Ecto neural progenitor cell (in vitro differentiated cells): ENCODE measurements around the gene FOXP4.

Experiments used
- DNase-seq: peaks from one replicate; pipeline ENCODE4 v3.0.0-alpha.2; 2018; ENCODE audit warnings: low spot score

The FOXP4 gene

GRCh38 chr6:41563060-41563776, 17.0 kb downstream of the FOXP4 start:
- DNase-seq, result no peak

- no peak for DNase-seq
Measured at GRCh38 chr6:41564448-41565142, 18.4 kb downstream of the FOXP4 start.

DNA sequence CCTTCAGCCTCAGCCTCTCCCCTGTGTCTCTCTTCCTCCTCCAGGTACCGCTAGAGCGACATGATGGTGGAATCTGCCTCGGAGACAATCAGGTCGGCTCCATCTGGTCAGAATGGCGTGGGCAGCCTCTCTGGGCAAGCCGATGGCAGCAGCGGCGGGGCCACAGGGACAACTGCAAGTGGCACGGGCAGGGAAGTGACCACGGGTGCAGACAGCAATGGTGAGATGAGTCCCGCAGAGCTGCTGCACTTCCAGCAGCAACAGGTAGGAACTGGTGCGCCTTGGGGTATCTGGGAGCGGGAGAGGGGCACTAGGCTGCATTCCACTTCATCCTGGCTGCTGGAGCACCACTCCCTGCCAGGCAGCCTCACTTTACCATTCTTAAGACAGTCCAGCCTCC, 19.5 kb downstream of the FOXP4 start:
- no peak for DNase-seq

DNA sequence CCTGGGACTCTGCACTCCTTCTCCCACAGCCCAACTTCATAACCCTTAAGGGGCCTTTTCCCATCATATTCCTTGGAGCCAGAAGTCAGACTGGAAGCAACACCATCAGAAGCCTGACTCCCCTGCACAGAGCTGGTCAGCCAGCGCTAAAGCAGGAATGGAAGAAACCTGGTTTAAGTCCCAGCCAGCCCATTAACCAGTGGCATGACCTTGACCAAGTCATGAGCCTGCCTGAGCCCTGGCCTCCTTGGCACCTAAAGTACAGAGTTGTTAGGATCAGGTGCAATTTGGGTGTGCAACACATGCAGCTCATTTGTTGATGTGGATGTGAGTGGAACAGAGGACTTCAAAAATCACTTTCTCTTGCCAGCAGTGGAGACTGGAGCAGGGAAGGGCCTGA, 20.8 kb downstream of the FOXP4 start:
- DNase-seq, result no peak

- no peak for DNase-seq
Measured at GRCh38 chr6:41567684-41568083, 21.5 kb downstream of the FOXP4 start.

- no peak for DNase-seq
Measured at GRCh38 chr6:41568202-41568584, 22.0 kb downstream of the FOXP4 start.

GRCh38 chr6:41568585-41569384, 22.6 kb downstream of the FOXP4 start:
- peak; percentile 65 for DNase-seq

GRCh38 chr6:41570259-41570615, 24.1 kb downstream of the FOXP4 start:
- DNase-seq, result peak; percentile 89

GRCh38 chr6:41571021-41571780, 25.0 kb downstream of the FOXP4 start:
- peak; percentile 60 for DNase-seq

DNA sequence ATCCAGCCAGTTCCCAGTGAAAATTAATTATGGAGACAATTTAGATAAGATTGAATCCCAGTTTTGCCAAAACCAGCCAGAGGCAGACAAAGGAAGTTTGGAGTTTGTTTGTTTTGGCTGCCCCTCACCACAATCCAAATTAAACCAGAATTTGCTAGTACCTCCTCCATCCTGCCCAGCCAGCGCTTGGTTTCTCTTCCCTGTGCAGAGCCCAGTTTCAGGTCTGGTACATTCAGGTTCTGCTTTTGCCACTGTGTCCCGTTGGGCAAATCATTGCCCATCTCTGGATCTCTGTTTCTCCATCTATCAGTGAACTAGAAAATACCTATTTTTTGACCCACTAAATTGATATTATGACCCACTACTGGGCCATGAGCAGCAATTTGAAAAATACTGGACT, 26.4 kb downstream of the FOXP4 start:
- no peak for DNase-seq

GRCh38 chr6:41573276-41573675, 27.1 kb downstream of the FOXP4 start:
- no peak for DNase-seq

DNA sequence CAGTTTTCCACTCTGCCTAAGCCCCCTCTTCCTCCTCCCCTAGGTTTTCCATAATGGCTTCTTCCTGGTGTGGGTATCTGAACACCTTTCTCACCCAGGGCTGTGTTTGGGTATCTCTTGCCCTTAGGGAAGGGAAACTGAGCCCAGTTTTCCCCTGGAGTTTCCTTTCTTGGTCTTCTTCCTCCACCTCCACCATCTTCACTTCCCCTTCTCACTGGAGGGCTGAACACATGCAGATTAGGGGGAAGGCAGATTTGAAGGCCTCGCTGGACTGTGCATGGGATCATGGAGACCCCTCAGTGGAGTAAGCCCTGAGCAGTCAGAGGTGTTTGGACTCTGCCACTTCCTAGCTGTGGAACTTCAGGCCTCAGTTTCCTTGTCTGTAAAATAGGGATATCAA, 27.8 kb downstream of the FOXP4 start:
- no peak for DNase-seq

- DNase-seq, result no peak
Measured at GRCh38 chr6:41575598-41575997, 29.4 kb downstream of the FOXP4 start.

DNA sequence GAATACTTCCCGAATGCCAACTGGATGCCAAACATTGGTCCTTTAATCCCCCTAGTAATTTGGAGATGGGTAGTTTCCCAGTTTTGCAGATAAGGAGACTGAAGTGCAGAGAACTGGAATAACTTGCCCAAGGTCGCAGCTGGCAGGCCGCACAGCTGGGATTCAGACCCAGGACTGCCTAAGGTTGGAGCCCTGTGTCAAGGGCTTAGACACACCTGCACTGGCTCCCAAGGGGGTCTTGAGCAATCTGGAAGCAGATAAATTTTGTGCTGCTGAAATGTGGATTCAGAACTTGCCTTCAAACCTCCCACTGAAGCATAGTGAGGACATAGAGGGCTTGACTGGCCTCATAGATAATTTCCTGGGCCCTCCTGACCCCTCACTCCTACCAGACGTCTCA, 30.5 kb downstream of the FOXP4 start:
- no peak for DNase-seq

DNA sequence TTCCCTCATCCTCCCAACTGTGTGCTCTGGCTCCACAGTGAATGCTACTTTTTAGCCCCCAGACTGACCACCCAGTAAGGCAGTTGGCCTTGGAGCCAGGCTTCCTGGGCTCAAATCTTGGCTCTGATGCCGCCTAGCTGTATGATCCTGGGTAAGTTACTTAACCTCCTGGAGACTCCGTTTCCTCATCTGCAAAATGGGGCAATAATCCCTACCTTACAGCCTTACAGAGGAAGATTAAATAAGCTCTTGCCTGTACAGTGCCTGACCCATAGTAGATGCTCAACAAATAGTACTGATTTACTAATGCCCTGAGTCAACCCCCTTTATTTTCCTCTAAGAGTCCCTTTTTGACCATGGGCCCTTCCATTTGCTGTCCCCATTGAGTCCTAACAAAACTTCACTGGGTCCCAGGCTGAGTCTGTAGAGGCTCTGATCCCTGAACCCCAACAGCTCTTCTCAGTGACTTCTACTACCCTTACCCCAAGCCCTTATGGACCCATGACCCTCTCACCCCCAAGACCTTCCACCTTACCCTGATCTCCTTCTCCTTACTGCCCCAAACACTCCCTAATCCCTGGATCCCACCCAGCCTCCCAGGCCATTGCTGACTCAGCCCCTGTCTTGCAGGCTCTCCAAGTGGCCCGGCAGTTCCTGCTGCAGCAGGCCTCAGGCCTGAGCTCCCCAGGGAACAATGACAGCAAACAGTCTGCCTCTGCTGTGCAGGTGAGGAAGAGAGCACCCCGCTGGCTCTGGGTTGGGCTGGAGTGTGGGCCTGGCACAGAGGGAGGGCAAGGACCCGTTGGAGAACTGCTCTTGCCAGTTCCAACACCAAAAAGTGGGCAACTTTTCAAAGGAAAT, 31.4 kb downstream of the FOXP4 start:
- peak; percentile 61 for DNase-seq

GRCh38 chr6:41578217-41579087, 32.3 kb downstream of the FOXP4 start:
- peak; percentile 88 for DNase-seq

GRCh38 chr6:41579088-41579610, 33.0 kb downstream of the FOXP4 start:
- no peak for DNase-seq

DNA sequence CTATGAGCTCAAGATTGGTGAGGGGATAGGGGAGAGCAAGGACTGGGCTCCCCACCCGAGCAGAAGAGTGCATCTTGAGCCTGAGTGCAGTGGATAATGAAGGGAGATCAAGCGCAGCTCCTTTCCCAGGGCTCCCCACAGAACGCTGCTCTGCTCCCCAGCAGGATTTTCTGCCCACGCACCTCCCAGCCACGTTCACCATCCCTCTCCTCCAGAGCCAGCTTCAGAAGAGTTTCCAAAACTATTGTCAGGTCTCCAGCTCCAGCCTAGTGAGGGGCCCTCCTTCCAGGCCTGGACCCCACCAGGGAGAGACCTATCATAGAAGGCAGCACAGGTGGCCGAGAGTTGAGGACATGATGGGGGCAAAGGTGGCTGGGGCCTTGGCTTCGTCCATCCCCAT, 34.5 kb downstream of the FOXP4 start:
- DNase-seq, result no peak

GRCh38 chr6:41581381-41581991, 35.3 kb downstream of the FOXP4 start:
- DNase-seq, result no peak

- no peak for DNase-seq
Measured at GRCh38 chr6:41582540-41582939, 36.4 kb downstream of the FOXP4 start.
